NB4 (cell line): ENCODE results near the gene KIAA0930.

ENCODE experiments used
- CTCF ChIP-seq: IDR thresholded peaks from one replicate; pipeline ENCODE4 v1.5.1; 2012; ENCODE audit warnings: low read depth, low read length
- MAX ChIP-seq: IDR thresholded peaks from 2 replicates; pipeline ENCODE4 v1.6.1; 2011; ENCODE audit warnings: low read depth, low read length
- POLR2A ChIP-seq: IDR thresholded peaks from 2 replicates; pipeline ENCODE4 v1.6.1; 2011; ENCODE audit warnings: mild to moderate bottlenecking; ENCODE audit not compliant: insufficient read length; ENCODE audit errors: extremely low read depth

DNA sequence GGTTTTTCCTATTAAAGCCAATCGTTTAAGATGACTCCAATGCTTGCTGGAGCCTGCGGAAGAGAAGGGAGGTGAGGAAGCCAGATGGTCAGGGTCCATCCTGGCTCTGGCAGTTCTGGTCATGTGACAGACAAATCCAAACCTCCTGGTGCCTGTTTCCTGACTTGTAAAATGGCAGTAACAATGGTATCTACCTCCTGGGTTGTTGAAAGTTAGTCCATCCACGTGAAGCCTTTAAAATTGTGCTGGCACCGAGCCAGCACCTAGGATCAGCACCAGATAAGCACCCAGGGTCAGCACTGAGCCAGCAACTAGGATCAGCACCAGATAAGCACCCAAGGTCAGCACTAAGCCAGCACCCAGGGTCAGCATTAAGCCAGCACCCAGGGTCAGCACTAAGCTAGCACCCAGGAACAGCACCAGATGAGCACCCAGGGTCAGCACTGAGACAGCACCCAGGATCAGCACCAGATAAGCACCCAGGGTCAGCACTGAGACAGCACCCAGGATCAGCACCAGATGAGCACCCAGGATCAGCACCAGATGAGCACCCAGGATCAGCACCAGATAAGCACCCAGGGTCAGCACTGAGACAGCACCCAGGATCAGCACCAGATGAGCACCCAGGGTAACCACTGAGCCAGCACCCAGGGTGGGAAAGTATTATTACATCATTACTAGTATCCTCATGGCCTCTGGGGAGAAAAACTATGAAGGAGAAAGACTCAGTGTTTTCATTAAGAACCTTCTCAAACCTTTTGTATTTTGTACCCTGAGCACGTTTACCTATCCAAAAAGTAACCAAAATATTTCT lies 17.2 kb downstream of the KIAA0930 start:
- TF ChIP-seq CTCF (no peak), POLR2A (no peak), MAX (no peak)
